HFF-Myc (cell line): ENCODE measurements around the gene BPHL.
"Not testable (repeated sequence)": the region's sequence is repeated elsewhere in the genome, so short reads cannot be mapped to it uniquely, and the experiment has no call there.

ENCODE experiments used
- DNase-seq: peaks from one replicate; pipeline ENCODE4 v3.0.0-alpha.2; 2011; ENCODE audit warnings: low read depth; ENCODE audit errors: extremely low read depth
- H3K4me3 ChIP-seq: replicated peaks from 2 replicates; pipeline ENCODE4 v1.5.1; 2011; ENCODE audit warnings: low read depth, mild to moderate bottlenecking, control low read depth, low read length
- TF ChIP-seq, protein P1 (sequence below): IDR thresholded peaks from 2 replicates; pipeline ENCODE4 v1.5.1; 2012; ENCODE audit warnings: mild to moderate bottlenecking, low read depth, low read length, control low read depth; ENCODE audit errors: missing control alignments

The BPHL gene

DNA sequence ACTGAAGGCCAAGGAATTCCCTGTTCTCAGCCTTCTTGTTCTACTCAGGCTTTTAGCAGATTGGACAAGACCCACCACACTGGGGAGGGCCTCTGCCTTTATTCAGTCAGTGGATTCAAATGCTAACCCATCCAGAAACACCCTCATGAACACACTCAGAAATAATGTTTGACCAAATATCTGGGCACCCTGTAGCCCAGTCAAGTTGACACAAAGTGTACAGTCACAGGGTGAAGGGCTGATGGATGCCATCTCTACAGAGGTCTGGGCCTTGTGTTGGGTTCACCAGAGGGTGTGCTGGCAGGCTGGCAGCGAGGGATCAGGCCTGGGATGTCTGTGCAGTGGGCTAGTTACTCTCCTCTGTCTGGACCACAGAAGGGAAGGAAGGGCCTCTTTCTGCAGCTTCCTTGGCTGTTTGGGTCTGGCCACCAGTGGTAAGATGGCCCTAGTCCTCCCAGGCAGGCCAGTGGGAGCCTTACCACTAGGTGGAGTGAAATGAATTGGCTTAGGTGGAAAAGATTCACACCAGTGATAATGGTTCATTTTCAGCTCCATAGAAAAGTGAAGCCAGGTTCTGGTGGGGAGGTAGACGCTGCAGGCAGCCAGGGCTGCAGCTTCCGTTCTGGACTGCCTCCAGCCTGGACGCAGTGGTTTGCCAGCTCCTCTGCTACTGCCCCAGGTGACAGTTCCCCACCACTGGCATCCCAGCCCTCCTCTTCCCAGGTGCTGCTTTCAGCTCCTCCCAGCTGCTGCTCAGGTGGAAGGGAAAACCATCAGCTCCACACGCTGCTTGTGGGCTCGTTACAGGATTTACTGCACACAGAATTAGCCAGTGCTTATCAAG lies 29.6 kb downstream of the BPHL start:
- DNase-seq: no peak
- no peak overlapping the region for H3K4me3 ChIP-seq
- TF ChIP-seq, protein P1, sequence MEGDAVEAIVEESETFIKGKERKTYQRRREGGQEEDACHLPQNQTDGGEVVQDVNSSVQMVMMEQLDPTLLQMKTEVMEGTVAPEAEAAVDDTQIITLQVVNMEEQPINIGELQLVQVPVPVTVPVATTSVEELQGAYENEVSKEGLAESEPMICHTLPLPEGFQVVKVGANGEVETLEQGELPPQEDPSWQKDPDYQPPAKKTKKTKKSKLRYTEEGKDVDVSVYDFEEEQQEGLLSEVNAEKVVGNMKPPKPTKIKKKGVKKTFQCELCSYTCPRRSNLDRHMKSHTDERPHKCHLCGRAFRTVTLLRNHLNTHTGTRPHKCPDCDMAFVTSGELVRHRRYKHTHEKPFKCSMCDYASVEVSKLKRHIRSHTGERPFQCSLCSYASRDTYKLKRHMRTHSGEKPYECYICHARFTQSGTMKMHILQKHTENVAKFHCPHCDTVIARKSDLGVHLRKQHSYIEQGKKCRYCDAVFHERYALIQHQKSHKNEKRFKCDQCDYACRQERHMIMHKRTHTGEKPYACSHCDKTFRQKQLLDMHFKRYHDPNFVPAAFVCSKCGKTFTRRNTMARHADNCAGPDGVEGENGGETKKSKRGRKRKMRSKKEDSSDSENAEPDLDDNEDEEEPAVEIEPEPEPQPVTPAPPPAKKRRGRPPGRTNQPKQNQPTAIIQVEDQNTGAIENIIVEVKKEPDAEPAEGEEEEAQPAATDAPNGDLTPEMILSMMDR: no peak

DNA sequence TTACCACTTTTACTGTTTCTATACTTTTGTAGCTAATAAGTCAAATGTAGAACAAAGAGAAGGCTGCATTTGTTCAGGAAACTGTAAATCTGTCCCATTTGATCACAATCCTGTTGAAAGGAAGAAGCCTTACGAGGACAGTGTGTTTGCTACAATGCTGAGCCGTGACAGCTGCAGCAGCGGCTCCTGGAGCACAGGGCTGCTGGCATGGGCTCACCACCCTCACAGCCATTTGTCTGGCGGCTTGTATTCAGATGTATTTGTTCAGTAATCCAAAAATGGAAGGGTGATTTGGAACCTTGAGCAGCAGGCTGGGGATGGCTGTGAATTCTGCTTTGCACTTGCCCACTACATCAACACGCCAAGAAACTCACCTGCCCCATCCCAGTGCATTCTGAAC lies 33.2 kb downstream of the BPHL start:
- no peak overlapping the region for H3K4me3 ChIP-seq
- DNase-seq: no peak
- TF ChIP-seq, protein P1: no peak

DNA sequence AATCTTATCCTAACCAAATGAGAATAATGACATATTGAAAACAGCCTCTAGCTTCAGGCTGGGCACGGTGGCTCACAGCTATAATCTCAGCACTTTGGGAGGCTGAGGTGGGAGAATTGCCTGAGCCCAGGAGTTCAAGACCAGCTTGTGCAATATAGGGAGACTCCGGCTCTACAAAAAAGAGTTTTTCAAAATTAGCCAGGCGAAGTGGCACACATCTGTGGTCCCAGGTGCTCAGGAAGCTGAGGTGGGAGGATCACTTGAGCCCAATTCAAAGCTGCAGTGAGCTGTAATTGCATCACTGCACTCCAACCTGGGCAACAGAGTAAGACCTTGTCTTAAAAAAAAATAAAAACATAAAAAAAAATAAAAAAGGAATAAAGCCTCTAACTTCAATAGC lies 34.2 kb downstream of the BPHL start:
- DNase-seq: no peak
- H3K4me3 ChIP-seq: no peak overlapping the region
- TF ChIP-seq, protein P1: no peak

DNA sequence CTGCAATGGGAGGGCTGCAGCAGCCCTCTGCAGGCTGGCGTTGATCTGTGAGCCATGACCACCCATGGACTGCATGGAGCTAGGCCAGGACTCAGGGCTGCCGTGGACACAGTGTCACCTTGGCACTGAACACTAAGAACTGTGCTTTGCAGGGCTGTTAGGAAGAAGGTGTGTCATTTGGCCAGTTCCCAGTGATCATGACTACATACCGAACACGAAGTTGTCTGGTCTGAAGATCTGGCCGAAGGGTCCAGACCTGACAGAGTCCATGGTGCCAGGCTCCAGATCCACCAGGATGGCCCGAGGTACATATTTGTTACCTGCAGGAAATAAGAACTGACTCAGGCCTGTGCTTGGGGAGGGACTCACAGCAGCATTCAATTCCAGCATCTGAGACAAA lies 36.9 kb downstream of the BPHL start:
- DNase-seq, H3K4me3 ChIP-seq: not testable (repeated sequence)

DNA sequence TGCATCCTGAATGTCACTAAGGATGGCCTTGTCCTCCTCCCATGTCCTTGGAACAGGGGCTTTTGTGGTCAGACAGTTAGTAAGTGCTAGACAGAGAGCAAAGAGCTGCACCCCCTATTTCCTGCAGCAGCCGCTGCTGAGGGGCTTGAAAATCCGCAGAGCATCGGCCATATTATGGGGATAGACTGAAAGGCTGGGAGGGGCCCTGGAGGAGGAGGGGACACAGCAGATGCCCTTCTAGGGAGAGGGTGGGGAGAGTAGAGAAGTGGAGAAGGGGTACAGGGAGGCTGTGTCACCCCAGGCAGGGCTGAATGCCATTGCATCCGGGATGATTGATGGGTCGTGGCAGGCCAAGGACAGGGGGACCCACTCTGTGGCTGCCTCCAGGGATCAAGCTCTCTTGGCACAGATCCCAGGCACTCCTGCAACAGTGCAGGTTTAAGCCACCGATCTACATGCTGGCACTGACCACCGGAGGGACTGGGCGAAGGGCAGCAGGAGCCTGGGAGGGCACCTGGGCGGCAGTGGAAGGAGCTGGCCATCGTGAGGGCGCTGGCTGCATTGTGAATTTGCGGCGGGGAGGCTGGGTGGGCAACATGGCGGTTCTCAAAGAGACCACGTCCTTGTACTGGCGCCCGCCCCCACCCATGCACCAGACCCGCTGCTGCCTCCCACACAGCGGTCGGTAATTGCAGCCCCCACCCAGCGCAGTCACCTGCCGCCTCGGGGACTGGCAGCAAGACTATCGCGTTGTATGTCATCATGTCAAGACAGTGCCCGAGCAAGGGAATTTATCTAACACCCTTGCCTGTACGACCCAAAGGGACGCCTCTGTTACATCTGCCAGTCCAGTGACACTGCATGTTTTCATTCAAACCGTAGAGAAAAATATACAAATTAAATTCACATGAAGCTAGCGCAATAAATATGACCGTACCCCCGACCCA lies 37.9 kb downstream of the BPHL start:
- H3K4me3 ChIP-seq: peak overlapping the region; percentile 79
- not testable (repeated sequence) for DNase-seq

DNA sequence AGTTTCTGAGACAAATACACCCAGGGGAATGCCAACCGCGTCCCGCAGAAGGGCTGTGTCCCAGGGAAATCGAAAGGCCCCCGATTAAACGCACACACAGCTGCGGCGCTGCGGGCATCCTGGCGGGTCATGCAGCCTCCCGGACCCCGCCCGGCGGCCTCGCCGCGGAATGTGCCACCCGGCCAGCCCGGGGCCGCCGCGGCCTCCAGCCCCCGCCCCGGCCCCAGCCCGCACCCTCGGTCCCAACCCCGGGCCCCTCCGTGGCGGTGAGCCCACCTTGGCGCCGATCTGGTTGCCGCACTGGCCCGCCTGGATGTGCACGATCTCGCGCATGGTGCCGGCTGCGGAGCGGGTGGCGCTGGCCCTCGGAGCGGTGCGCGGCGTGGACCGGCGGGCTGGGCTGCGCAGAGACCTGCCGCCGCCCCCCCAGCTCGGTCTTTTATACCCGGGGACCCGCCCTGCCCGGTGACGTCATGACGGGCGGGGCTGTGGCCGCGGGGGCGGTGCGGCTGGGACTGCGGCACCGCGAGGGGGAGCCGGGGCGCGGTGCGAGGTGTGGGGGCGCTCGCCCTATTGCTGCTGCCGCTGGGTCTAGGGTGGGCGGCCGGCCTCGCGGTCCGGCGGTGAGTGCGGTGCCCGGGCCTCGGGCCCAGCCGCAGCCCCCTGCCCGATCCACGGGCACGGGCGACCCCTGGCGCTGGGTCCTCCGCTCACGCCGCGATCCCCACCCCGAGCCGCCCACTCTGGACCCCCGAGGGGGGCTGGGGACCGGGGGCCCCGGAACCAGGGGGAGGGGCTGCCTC lies 38.8 kb downstream of the BPHL start, which contains the start of gene TUBB2A:
Gene TUBB2A (minus strand): TSS at position 414 of the 803 bp plus-strand sequence. CDS start 81 bp downstream, at position 333.
- TF ChIP-seq, protein P1: peak; percentile 21
- DNase-seq: no peak
- H3K4me3 ChIP-seq: peak within 1 kb of the TSS; percentile 79

DNA sequence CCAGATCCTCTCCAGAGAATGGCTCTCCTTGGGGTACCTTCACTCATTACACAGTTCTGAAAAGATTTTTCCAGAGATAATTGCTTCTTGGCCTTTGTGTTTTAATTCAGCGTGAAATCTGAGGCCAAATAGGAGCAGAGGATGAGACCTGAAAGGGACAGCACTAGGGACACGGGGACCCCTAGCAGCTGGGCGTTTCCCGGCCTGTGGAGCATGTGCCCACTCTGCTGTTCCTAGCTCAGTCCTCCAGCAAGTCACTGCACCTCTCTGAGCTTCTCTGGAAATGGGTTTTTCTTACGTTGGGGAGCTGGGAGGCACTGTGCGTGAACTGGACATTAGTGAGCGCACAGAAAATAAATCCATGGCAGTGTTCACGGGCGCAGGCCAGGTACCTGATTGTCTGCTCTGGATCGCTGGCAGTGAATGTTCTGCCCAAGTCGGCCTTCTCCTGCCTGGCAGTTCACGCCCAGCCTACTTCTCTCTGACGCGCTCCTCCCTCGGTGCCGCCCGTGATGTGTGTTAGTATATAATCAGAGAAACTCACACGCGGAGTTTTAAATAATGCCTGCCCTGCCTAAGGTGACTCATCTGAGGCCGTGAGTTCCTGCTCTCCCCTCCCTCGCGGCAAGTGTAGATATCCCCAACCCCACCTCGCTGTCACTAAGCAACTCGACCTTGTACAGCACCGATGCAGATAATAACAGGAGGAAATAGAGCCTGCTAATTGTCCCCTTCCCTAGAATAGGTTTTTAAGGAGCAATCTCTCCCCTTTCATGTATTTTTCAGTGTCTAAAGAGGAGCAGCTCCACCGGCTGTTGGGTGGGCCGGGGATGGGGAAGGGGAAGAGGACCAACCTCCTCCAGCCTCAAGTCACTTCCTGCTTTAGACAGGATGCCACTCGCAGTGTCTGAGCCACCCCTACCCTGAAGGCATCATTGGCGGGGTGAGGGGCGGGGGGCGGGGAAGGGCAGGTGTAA lies 41.6 kb downstream of the BPHL start:
- TF ChIP-seq, protein P1: no peak
- no peak overlapping the region for H3K4me3 ChIP-seq
- no peak for DNase-seq
